Large intestine (tissue), 3 donors: ENCODE measurements around the gene ATP13A2. TPM values are rescaled to one million over a fixed set of nuclear protein-coding genes. Genes with fewer than 3 reads are reported as not detected.
A peak's percentile ranks its signal among the peaks of the same experiment; 100 is the strongest.

ENCODE experiments used
- DNase-seq, 2 donors: peaks; one replicate each; pipeline versions ENCODE4 v3.0.0 to v3.0.0-alpha.2; 2013
- H3K27ac ChIP-seq: one replicate; pipeline ENCODE4 v1.5.1; 2013; ENCODE audit warnings: low read length
- H3K27me3 ChIP-seq: 2 replicates; pipeline ENCODE4 v1.6.1; 2013; ENCODE audit warnings: low read length; ENCODE audit not compliant: control insufficient read depth, insufficient read depth
- H3K36me3 ChIP-seq: 2 replicates; pipeline ENCODE4 v1.6.1; 2013; ENCODE audit warnings: low read length; ENCODE audit not compliant: control insufficient read depth, insufficient read depth
- H3K4me1 ChIP-seq: one replicate; pipeline ENCODE4 v1.6.1; 2013; ENCODE audit warnings: low read length; ENCODE audit not compliant: control insufficient read depth, insufficient read depth
- H3K4me3 ChIP-seq: one replicate; pipeline ENCODE4 v1.5.1; 2013; ENCODE audit warnings: low read length
- H3K9me3 ChIP-seq: one replicate; pipeline ENCODE4 v1.6.1; 2013; ENCODE audit warnings: mild to moderate bottlenecking, low read depth, low read length, moderate library complexity; ENCODE audit not compliant: control insufficient read depth
- WGBS: methylation state at CpG from one replicate; pipeline ENCODE4 v1.1.5; 2013; ENCODE audit warnings: low lambda C conversion rate; ENCODE audit not compliant: insufficient coverage; 5-methylcytosine and 5-hydroxymethylcytosine counted together
- polyA plus RNA-seq: library from polyadenylated mRNA; unstranded; fragments of 120-200 nt; gene quantifications from one replicate; pipeline ENCODE4 v1.2.1, GENCODE V29; 2013

ATP13A2 gene
- polyA plus RNA-seq, 1 donor = 20.6 TPM

GRCh38 chr1:17052038-17052437 lies 40.3 kb upstream of the ATP13A2 start:
- Histone ChIP-seq H3K36me3 (peaks cover 25% of the 10 kb centered on the region), H3K4me3 (peak overlapping the region; percentile 86), H3K4me1 (peaks cover 16% of the 10 kb centered on the region), H3K27ac (peak overlapping the region; percentile 93), H3K9me3 (no peaks in the 10 kb centered on the region), H3K27me3 (no peaks in the 10 kb centered on the region)
- DNase-seq = peak; percentile 50 to 74
- no CpG with 5 or more reads among the region's 1 CpG for WGBS

GRCh38 chr1:17047924-17048323 lies 36.2 kb upstream of the ATP13A2 start:
- H3K4me3 ChIP-seq = no peak overlapping the region
- H3K4me1 ChIP-seq = peaks cover 16% of the 10 kb centered on the region
- H3K36me3 ChIP-seq = peaks cover 42% of the 10 kb centered on the region
- H3K9me3 ChIP-seq = no peaks in the 10 kb centered on the region
- H3K27ac ChIP-seq = no peak overlapping the region
- 83% methylated on average over 2 of the region's 5 CpGs for WGBS
- no peak for DNase-seq
- no peaks in the 10 kb centered on the region for H3K27me3 ChIP-seq

- WGBS = 78% methylated on average over 3 of the region's 3 CpGs
- peaks cover 2% of the 10 kb centered on the region for H3K4me1 ChIP-seq
- H3K27me3 ChIP-seq = no peaks in the 10 kb centered on the region
- no peak overlapping the region for H3K4me3 ChIP-seq
- no peak overlapping the region for H3K27ac ChIP-seq
- DNase-seq = no peak
- peaks cover 51% of the 10 kb centered on the region for H3K36me3 ChIP-seq
- peaks cover 2% of the 10 kb centered on the region for H3K9me3 ChIP-seq
These were observed 34.6 kb upstream of the ATP13A2 start for GRCh38 chr1:17046334-17046657.

DNA sequence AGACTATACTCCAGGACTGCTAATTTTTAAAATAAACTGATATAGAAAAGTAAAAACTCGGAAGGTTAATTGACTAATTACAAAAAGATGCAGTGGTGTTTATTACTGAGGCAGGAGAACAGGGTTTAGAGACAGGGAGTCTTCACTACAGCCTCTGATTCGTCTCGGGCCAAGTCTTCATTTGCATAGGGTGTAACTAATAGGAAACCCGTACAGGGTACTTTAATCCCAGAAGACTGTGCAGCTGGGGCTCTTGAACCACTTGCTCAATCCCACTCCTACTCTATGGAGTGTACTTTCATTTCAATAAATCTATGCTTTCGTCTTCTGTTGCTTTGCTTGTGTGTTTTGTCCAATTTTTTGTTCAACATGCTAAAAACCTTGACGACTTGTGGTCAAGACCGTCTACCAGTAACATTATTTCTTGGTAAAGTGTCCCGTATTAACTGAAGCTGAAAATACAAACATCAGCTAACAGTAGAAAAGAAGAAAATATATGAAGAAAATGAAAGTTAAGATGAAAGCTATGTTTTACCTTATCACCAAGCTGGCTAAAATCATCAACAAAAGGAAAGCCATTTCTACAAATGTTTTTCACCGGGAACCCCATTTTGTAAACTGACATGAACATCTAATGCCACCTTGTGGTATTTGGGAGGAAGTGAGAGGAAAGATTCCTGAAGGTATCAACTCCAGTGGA lies 34.1 kb upstream of the ATP13A2 start:
- H3K36me3 ChIP-seq = peaks cover 50% of the 10 kb centered on the region
- no peaks in the 10 kb centered on the region for H3K27me3 ChIP-seq
- peak in 1 of 2 donors; percentile 34 for DNase-seq
- no peaks in the 10 kb centered on the region for H3K4me1 ChIP-seq
- H3K27ac ChIP-seq = no peak overlapping the region
- 100% methylated on average over 3 of the region's 9 CpGs for WGBS
- no peak overlapping the region for H3K4me3 ChIP-seq
- peaks cover 3% of the 10 kb centered on the region for H3K9me3 ChIP-seq

- no peak for DNase-seq
- Histone ChIP-seq H3K36me3 (peaks cover 53% of the 10 kb centered on the region), H3K4me3 (no peak overlapping the region), H3K27me3 (no peaks in the 10 kb centered on the region), H3K27ac (no peak overlapping the region), H3K4me1 (no peaks in the 10 kb centered on the region), H3K9me3 (peaks cover 3% of the 10 kb centered on the region)
- no CpG with 5 or more reads among the region's 5 CpGs for WGBS
These were observed 33.4 kb upstream of the ATP13A2 start for GRCh38 chr1:17045150-17045549.

GRCh38 chr1:17043676-17044075 lies 31.9 kb upstream of the ATP13A2 start:
- peaks cover 3% of the 10 kb centered on the region for H3K9me3 ChIP-seq
- H3K4me3 ChIP-seq = no peak overlapping the region
- 90% methylated on average over 3 of the region's 5 CpGs for WGBS
- no peak for DNase-seq
- H3K27me3 ChIP-seq = no peaks in the 10 kb centered on the region
- no peak overlapping the region for H3K27ac ChIP-seq
- no peaks in the 10 kb centered on the region for H3K4me1 ChIP-seq
- H3K36me3 ChIP-seq = peaks cover 47% of the 10 kb centered on the region

GRCh38 chr1:17040135-17040534 lies 28.4 kb upstream of the ATP13A2 start:
- no CpG with 5 or more reads among the region's 1 CpG for WGBS
- Histone ChIP-seq H3K4me1 (no peaks in the 10 kb centered on the region), H3K4me3 (no peak overlapping the region), H3K27ac (no peak overlapping the region), H3K9me3 (peaks cover 3% of the 10 kb centered on the region), H3K27me3 (no peaks in the 10 kb centered on the region), H3K36me3 (peaks cover 47% of the 10 kb centered on the region)
- DNase-seq = no peak

DNA sequence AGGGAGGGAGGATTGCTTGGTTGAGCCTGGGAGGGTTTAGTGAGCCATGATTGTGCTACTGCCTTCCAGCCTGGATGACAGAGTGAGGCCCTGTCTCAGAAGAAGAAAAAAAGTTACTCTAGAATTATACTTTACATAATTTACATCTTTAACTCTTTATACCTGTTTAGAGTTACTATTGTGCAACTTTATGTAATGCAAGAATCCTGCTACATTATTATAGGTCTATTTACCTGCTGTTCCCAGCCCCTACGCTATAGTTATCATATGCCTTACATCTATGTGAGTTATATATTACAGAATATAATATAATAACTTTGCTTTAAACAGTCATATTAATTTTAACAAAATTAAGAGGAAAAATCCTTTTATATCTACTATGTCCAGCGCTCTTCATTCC lies 27.8 kb upstream of the ATP13A2 start:
- 100% methylated on average over 1 of the region's 2 CpGs for WGBS
- H3K4me3 ChIP-seq = no peak overlapping the region
- H3K9me3 ChIP-seq = peaks cover 3% of the 10 kb centered on the region
- H3K36me3 ChIP-seq = peaks cover 45% of the 10 kb centered on the region
- no peak overlapping the region for H3K27ac ChIP-seq
- H3K27me3 ChIP-seq = no peaks in the 10 kb centered on the region
- H3K4me1 ChIP-seq = no peaks in the 10 kb centered on the region
- no peak for DNase-seq

DNA sequence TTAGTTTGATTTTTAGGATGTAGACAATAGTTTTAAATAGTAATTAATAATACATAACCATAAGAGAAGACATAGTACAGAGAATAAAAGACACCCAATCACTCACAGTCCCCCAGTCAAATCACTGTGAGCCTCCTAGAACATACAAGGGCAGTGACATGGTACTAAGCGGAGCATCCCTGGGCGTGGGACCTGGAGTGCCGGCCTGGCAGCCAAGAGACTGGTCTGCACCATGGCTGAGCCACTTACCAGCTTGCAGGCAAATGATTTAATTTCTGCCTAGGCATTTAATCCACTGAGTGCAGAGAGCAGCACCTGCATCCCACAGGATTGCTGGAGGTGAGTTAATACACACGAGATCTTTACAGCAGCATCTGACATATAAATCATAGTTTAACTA lies 21.8 kb upstream of the ATP13A2 start:
- Histone ChIP-seq H3K27ac (no peak overlapping the region), H3K9me3 (no peaks in the 10 kb centered on the region), H3K4me1 (no peaks in the 10 kb centered on the region), H3K4me3 (no peak overlapping the region), H3K36me3 (peaks cover 44% of the 10 kb centered on the region), H3K27me3 (no peaks in the 10 kb centered on the region)
- no peak for DNase-seq
- no CpG with 5 or more reads among the region's 4 CpGs for WGBS

DNA sequence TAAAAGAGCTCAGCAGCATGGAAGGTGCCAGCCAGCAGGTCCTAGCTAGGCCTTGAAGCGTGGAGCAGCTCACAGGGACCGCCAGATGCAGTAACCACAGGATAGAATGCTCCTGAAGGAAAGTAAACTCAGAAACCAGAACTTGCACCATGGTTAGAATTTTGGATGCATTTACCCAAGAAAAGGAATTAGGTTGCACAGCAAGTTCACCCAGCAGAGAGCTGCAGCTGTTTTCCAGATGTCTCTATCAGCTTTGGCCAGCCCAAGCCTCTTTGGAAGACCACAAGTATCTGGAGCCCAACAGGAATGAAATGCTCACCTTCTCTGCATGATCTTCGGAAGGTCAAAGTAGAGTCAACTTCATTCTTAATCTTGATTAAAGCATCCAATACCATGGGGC lies 21.0 kb upstream of the ATP13A2 start:
- Histone ChIP-seq H3K36me3 (peaks cover 48% of the 10 kb centered on the region), H3K9me3 (no peaks in the 10 kb centered on the region), H3K4me3 (no peak overlapping the region), H3K4me1 (no peaks in the 10 kb centered on the region), H3K27me3 (no peaks in the 10 kb centered on the region), H3K27ac (no peak overlapping the region)
- no CpG with 5 or more reads among the region's 3 CpGs for WGBS
- DNase-seq = no peak

- no peak overlapping the region for H3K27ac ChIP-seq
- WGBS = 100% methylated on average over 1 of the region's 4 CpGs
These were observed 19.7 kb upstream of the ATP13A2 start for GRCh38 chr1:17031436-17031835.

More at GRCh38 chr1:17031436-17031835, 19.7 kb upstream of the ATP13A2 start:
- Histone ChIP-seq H3K36me3 (peaks cover 61% of the 10 kb centered on the region), H3K27me3 (no peaks in the 10 kb centered on the region), H3K9me3 (no peaks in the 10 kb centered on the region), H3K4me3 (no peak overlapping the region), H3K4me1 (no peaks in the 10 kb centered on the region)
- no peak for DNase-seq
